ENCODE data around the gene SUSD2. TPM values are rescaled to one million over a fixed set of nuclear protein-coding genes. Genes with fewer than 3 reads are reported as not detected.

SUSD2 gene
- total RNA-seq, 1 experiment from 2014 or later = not detected

GRCh38 chr22:24148266-24149197, 32.8 kb upstream of the SUSD2 start:
- in situ Hi-C loops (cut with HindIII; ENCODE audit: low pct_unique_long_range_greater_than_20kb, low sequenced_read_pairs) = no loop called here

GRCh38 chr22:24149198-24149590, 32.1 kb upstream of the SUSD2 start:
- in situ Hi-C loops (cut with HindIII; ENCODE audit: low pct_unique_long_range_greater_than_20kb, low sequenced_read_pairs) = no loop called here
- no peak for DNase-seq (ENCODE audit: low read depth)

More at GRCh38 chr22:24148266-24149197, 32.8 kb upstream of the SUSD2 start:
- DNase-seq (ENCODE audit: low read depth) = no peak

GRCh38 chr22:24153353-24153752, 27.9 kb upstream of the SUSD2 start:
- in situ Hi-C loops (cut with HindIII; ENCODE audit: low pct_unique_long_range_greater_than_20kb, low sequenced_read_pairs) = no loop called here
- no peak for DNase-seq (ENCODE audit: low read depth)

GRCh38 chr22:24153959-24154358, 27.3 kb upstream of the SUSD2 start:
- DNase-seq (ENCODE audit: low read depth) = no peak
- in situ Hi-C loops (cut with HindIII; ENCODE audit: low pct_unique_long_range_greater_than_20kb, low sequenced_read_pairs) = no loop called here

- in situ Hi-C loops (cut with HindIII; ENCODE audit: low pct_unique_long_range_greater_than_20kb, low sequenced_read_pairs) = no loop called here
- no peak for DNase-seq (ENCODE audit: low read depth)
Observed at GRCh38 chr22:24154826-24155225, 26.5 kb upstream of the SUSD2 start.

- in situ Hi-C loops (cut with HindIII; ENCODE audit: low pct_unique_long_range_greater_than_20kb, low sequenced_read_pairs) = no loop called here
- no peak for DNase-seq (ENCODE audit: low read depth)
Observed at GRCh38 chr22:24155627-24156140, 25.6 kb upstream of the SUSD2 start.

- DNase-seq (ENCODE audit: low read depth) = no peak
Observed at GRCh38 chr22:24156141-24156912, 25.0 kb upstream of the SUSD2 start.

GRCh38 chr22:24156913-24157821, 24.1 kb upstream of the SUSD2 start:
- in situ Hi-C loops (cut with HindIII; ENCODE audit: low pct_unique_long_range_greater_than_20kb, low sequenced_read_pairs) = no loop called here
- peak; percentile 31 for DNase-seq (ENCODE audit: low read depth)

More at GRCh38 chr22:24156141-24156912, 25.0 kb upstream of the SUSD2 start:
- in situ Hi-C loops (cut with HindIII; ENCODE audit: low pct_unique_long_range_greater_than_20kb, low sequenced_read_pairs) = no loop called here

- in situ Hi-C loops (cut with HindIII; ENCODE audit: low pct_unique_long_range_greater_than_20kb, low sequenced_read_pairs) = no loop called here
- no peak for DNase-seq (ENCODE audit: low read depth)
Observed at GRCh38 chr22:24157822-24158135, 23.5 kb upstream of the SUSD2 start.

DNA sequence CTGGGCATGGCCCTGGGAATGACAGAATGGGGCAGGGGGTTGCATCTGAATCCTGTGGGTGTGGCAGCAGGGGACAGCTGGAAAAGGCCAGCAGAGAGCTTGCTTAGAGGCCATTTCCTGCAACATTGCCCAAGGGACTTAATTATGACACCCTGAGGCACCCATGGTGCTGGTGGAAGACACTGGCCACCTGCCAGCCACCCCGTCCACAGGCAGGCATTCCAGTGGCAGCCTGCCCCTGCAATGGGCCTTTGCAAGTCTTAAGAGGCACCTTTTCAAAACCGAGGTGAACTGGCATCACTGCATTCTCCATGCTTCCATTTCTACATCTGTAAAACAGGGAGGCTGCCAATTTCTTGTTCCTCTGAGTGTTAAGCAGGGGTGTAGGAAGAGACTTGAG, 21.6 kb upstream of the SUSD2 start:
- in situ Hi-C loops (cut with HindIII; ENCODE audit: low pct_unique_long_range_greater_than_20kb, low sequenced_read_pairs) = no loop called here
- DNase-seq (ENCODE audit: low read depth) = no peak

DNA sequence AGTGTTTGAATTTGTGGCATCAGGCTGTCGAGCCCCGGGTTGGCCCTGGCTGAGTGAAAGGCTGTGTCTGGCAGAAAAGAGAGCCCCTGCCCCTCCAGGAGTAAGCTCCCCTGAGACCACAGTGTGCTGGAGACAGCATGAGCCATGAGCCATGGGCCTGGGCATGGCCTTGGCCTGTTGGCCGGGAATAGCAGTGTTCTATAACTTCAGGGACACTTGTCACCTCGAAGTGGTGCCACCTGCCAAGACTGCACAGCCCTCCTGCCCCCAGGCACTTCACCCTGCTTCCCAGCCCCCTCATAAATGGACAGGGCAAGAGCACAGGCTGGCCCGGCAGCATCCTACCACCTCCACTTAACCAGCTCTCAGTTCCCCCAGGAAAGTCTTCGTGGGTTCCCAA, 20.7 kb upstream of the SUSD2 start:
- in situ Hi-C loops (cut with HindIII; ENCODE audit: low pct_unique_long_range_greater_than_20kb, low sequenced_read_pairs) = no loop called here
- no peak for DNase-seq (ENCODE audit: low read depth)

- in situ Hi-C loops (cut with HindIII; ENCODE audit: low pct_unique_long_range_greater_than_20kb, low sequenced_read_pairs) = no loop called here
Observed at GRCh38 chr22:24161485-24161884, 19.8 kb upstream of the SUSD2 start.

DNA sequence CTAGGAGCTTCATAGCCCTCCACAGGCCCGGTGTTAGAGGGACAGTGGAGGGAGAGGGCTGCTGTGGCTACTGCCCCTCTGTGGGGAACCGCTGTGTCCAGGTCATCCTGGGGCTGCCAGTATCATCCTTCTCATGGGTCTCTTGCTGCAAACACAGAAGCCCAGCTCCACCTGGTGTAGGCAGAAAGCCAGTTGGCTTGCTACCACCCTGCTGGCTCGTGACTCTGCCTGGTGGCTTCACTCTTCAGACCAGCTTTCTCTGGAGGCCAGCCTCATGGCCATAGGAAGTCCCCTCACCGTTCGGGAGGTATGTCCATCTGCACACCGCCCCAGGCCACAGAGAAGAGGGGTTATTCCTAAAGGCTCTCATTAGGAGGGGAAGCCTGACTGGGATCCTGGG, 19.4 kb upstream of the SUSD2 start:
- DNase-seq (ENCODE audit: low read depth) = no peak
- in situ Hi-C loops (cut with HindIII; ENCODE audit: low pct_unique_long_range_greater_than_20kb, low sequenced_read_pairs) = no loop called here

More at GRCh38 chr22:24161485-24161884, 19.8 kb upstream of the SUSD2 start:
- no peak for DNase-seq (ENCODE audit: low read depth)

GRCh38 chr22:24162436-24162835, 18.9 kb upstream of the SUSD2 start:
- no peak for DNase-seq (ENCODE audit: low read depth)
- in situ Hi-C loops (cut with HindIII; ENCODE audit: low pct_unique_long_range_greater_than_20kb, low sequenced_read_pairs) = no loop called here

- in situ Hi-C loops (cut with HindIII; ENCODE audit: low pct_unique_long_range_greater_than_20kb, low sequenced_read_pairs) = no loop called here
- no peak for DNase-seq (ENCODE audit: low read depth)
Observed at GRCh38 chr22:24164243-24164642, 17.0 kb upstream of the SUSD2 start.

GRCh38 chr22:24164940-24165339, 16.3 kb upstream of the SUSD2 start:
- in situ Hi-C loops (cut with HindIII; ENCODE audit: low pct_unique_long_range_greater_than_20kb, low sequenced_read_pairs) = no loop called here
- no peak for DNase-seq (ENCODE audit: low read depth)

- no peak for DNase-seq (ENCODE audit: low read depth)
- in situ Hi-C loops (cut with HindIII; ENCODE audit: low pct_unique_long_range_greater_than_20kb, low sequenced_read_pairs) = no loop called here
Observed at GRCh38 chr22:24165673-24166072, 15.6 kb upstream of the SUSD2 start.

GRCh38 chr22:24166811-24167210, 14.5 kb upstream of the SUSD2 start:
- no peak for DNase-seq (ENCODE audit: low read depth)
- in situ Hi-C loops (cut with HindIII; ENCODE audit: low pct_unique_long_range_greater_than_20kb, low sequenced_read_pairs) = no loop called here

Measured in Caki2 (cell line).